Femur (tissue), 1 donor: ENCODE results near the gene IQGAP2.
"Not testable (repeated sequence)": the region's sequence is repeated elsewhere in the genome, so short reads cannot be mapped to it uniquely, and the experiment has no call there.

Source experiments
- DNase-seq: peaks from one replicate; pipeline ENCODE4 v3.0.0-alpha.2; 2017

The IQGAP2 gene

DNA sequence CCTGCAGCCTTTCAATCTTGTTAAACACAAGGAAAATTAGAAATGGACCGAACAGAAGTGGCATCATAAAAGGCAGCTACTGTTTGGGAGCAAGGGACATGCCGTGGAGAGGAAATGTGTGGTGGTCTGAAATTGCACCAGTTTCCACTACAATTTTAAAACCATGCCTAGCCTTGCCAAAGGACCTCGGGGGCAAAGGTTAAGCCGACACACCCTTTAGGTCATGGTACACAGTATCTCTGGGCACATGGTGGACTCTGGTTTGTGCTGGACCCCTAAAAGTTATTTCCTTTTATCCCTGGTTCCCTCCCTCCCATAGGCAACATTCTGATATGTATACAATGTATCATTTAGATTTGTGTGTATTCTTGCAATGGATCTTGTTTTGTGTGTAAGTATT, 142.1 kb downstream of the IQGAP2 start:
- no peak for DNase-seq

- no peak for DNase-seq
These were observed 143.5 kb downstream of the IQGAP2 start for GRCh38 chr5:76546497-76547102.

GRCh38 chr5:76547242-76547890, 144.3 kb downstream of the IQGAP2 start:
- no peak for DNase-seq

DNA sequence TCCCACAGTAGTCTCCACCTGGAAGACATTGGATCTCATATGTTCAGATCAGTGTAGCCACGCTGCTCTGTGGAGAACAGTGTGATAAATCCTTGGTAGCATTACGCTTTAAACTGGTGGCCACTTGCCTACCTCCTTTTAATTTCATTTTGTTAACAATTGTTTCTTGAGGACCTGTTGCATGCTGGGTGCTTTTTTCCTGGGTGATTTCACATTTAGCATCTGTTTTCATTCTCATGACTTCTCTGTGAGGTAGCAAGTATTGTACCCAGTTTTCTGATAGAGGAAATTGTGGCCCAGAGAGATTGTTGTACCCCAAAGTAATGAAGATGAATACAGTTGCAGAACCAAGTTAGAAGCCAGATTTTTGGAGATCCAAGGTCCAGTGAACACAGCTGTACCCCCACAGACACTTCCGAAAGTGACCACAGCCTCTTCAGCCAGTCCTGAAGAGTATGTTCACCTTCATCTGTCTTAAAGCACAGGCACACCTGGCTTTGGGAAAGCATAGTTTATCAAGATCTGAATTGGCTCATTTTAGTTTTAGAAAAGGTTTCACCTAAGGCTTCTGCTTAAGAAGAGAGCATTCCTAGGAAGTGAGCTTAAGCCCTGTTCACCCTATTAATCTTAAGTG, 144.9 kb downstream of the IQGAP2 start:
- DNase-seq, result no peak

DNA sequence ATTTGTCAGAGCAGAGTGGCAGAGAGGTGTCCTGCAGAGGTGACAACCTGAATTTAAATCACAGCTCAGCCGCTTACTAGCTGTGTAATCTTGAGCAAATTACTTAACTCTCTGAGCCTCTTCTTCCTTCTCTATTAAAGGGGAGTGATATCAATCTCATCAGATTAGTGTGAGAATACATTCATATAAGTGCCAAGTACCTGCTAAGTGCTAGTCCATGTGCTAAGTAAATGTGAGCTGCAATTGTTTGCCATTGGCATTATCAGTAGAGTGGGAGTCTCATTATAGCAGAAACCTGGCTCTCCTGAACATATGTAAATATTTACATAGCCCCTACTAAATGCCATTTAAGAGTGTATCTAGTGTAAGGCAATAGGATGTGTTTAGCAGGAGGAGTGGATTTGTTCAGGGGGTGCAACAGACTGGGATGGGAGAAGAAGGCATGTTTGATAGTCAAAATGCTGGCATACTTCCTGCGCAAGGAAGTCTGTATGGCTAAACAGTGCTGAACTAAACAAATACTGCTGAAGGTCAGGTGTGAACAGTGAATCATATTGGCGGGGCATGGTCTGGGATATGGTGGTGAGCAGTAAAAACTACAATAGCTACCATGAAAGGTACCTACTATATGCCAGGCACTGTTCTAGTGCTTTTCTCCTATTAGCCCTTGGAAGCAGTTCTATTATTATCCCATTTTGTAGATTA, 145.6 kb downstream of the IQGAP2 start:
- DNase-seq, result no peak

DNA sequence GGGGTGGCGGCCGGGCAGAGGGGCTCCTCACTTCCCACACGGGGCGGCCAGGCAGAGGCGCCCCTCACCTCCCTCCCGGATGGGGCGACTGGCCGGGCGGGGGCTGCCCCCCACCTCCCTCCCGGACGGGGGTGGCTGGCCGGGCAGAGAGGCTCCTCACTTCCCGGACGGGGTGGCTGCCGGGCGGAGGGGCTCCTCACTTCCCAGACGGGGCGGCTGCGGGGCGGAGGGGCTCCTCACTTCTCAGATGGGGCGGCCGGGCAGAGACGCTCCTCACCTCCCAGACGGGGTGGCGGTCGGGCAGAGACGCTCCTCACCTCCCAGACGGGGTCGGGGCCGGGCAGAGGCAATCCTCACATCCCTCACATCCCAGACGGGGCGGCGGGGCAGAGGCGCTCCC, 147.8 kb downstream of the IQGAP2 start:
- DNase-seq, result not testable (repeated sequence)

DNA sequence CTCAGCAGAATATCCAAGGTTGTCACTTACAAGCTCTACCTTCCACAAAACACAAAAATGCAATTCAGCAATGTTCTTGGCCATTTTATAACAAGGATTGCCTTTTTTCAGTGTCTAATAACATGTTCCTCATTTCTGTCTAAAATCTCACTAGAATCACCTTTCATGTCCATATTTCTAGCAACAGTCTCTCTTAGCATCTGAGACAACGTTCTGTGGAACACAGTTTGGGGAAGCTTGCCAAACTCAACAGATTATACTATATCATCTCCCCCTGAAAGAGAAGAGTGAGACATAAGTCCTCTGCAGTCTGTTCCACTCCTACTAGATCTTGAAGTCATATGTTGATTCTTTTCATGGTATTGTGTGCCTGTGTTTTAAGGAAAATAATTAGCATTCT, 149.5 kb downstream of the IQGAP2 start:
- DNase-seq, result no peak

GRCh38 chr5:76553251-76553650, 150.2 kb downstream of the IQGAP2 start:
- DNase-seq, result no peak

GRCh38 chr5:76555114-76555513, 152.0 kb downstream of the IQGAP2 start:
- DNase-seq, result no peak

- no peak for DNase-seq
These were observed 152.6 kb downstream of the IQGAP2 start for GRCh38 chr5:76555717-76556116.

GRCh38 chr5:76556511-76557221, 153.6 kb downstream of the IQGAP2 start:
- no peak for DNase-seq

DNA sequence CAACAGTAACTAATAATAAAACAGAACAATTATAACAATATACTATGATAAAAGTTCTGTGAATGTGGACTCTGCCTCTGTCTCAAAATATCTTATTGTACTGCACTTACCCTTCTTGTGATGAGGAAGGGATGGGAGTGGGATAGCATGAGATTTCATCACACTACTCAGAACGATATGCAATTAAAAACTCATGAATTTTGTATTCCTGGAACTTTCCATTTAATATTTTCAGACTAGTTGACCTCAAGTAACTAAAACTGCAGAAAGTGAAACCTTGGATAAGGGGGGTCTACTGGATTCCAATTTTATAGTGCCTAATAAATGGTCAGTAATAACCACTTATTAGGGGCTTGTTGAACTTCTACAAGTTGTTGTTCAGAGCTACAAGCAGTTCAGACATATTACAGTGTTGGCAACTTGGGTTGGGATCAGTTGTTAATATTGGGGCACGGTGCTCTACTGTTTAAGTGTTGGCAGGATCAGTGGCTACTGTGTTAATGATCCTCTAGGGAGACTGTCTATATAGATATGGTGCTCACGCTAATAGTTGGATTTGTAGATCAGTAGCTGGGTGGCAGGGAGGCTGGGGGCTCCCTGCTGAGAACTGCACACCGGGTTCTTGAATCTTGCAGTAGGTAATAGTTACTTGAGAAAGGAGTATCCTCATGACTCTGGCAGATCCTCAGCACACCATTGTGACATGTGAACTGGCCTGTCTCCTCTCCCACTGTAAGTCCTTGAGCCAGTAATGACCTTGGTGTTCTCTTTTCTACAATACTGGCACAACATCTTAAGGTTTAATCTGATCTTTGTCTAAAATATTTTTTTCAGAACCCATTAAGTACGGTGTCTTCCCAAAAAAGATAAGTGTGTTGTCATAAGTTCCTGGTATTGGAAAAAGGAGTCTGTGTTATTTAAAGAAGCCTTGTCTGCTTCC, 158.1 kb downstream of the IQGAP2 start:
- no peak for DNase-seq

DNA sequence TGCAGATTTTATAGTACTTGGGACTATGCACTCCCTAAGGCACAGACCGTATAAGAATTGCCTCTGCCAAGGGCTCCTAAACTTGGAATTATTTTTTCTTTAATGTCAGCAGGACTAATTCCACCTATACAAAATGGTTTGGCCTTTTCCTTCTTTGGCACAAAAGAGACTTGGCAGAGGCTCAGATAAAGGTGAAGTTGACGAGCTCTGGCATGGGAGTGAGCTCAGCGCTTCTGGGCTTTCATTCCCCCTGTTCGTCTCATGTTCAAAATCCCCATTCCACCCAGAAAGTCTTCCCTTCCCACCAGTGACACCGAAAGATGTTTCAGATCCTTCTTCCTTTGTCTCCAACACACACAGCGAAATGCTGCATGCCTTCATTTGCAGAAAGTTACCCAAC, 158.9 kb downstream of the IQGAP2 start:
- no peak for DNase-seq

GRCh38 chr5:76565009-76565408, 161.9 kb downstream of the IQGAP2 start:
- no peak for DNase-seq

DNA sequence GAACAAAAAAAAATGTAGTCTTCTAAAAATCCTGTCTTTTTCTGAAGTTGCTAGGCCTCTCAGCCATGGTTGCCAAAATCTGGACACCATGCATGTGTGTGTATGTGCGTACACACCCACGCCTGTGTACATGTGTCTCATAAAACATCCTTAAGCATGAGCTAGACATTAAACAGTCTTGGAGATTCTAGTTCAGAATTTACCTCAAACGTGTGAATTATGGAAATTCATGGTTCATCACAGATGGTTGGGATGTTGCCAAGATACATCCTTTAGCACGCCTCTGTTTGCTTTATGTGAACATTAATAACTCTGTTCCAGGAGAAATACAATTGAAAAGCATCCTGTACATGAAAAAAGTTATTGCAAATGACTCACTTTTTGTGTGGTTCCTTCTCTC, 167.1 kb downstream of the IQGAP2 start:
- no peak for DNase-seq

- DNase-seq, result no peak
These were observed 168.5 kb downstream of the IQGAP2 start for GRCh38 chr5:76571559-76571958.

DNA sequence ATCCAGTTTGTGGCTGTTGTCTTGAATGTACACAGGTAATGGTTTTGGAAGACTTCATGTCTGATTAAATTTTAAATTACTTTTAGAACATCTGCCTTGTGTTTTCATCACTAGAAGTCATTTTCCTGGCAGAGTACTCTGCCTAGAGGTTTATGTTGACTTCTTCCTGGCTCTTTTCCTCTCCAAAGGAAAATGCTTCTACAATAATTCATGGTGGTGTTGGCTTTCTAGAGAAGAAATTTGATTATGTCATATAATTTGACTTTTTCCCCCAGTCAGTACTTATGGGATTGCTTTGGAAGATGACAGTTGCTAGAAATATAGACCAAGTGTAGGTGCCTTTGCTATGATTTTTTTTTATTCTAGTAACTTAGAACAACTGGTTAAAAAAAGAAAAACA, 173.4 kb downstream of the IQGAP2 start:
- DNase-seq, result no peak

- DNase-seq, result no peak
These were observed 173.9 kb downstream of the IQGAP2 start for GRCh38 chr5:76576996-76577395.

GRCh38 chr5:76579166-76579937, 176.3 kb downstream of the IQGAP2 start:
- no peak for DNase-seq

DNA sequence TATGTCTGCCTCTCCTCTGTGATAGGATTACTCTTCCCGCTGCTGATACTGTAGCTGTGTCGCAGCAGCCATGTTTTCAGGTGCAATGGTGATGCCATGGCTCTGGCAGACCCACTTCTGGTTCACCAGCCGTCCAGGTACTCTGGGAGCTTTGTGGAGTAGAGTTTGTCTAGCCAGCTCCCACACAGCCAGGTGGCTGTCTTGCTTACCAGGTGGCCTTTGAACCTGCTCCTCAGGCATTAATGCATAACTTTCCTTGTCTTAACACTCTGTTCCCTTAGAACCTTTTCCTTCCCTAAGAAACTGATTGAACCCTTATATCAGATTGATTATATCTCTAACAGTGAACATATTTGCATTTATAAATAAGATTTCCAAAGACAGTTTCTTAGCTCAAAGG, 177.9 kb downstream of the IQGAP2 start:
- DNase-seq, result no peak
